ENCODE measurements around the gene NAPG.
"Not testable (repeated sequence)": the region's sequence is repeated elsewhere in the genome, so short reads cannot be mapped to it uniquely, and the experiment has no call there.

NAPG gene

DNA sequence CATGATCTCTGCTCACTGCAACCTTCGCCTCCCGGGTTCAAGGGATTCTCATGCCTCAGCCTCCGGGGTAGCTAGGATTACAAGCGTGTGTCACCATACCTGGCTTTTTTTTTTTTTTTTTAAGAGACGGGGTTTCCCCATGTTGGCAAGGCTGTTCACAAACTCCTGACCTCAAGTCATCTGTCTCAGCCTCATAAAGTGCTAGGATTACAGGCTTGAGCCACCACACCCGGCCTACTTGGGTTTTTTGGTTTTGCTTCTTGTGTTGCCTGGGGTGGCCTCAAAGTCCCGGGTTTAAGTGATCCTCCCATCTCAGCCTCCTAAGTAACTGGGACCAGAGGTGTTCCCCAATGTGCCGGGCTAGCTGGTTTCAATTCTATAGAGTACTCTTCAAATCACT, 64.6 kb downstream of the NAPG start:
- no peaks in the 10 kb centered on the region for H3K79me2 ChIP-seq (ENCODE audit: insufficient read depth, low read depth)
- H3K4me1 ChIP-seq (ENCODE audit: low read depth, poor library complexity, severe bottlenecking), result peaks cover 57% of the 10 kb centered on the region
- H3K4me2 ChIP-seq, result peak overlapping the region; percentile 68; the same call in 1 of the 2 replicates
- no peaks in the 10 kb centered on the region for H3K36me3 ChIP-seq (ENCODE audit: insufficient read depth)
- no peak overlapping the region for H3K9ac ChIP-seq
- no peaks in the 10 kb centered on the region for H3K27me3 ChIP-seq (ENCODE audit: insufficient read depth, low read depth)
- H2AFZ ChIP-seq (ENCODE audit: low read depth), result no peak overlapping the region
- H3K27ac ChIP-seq, result peak overlapping the region; percentile 86
- H3K4me3 ChIP-seq (IDR thresholded peaks at IDR 0.05; ENCODE audit: insufficient read depth, low read depth, low read length), result no peak overlapping the region
- no peaks in the 10 kb centered on the region for H4K20me1 ChIP-seq (ENCODE audit: insufficient read depth)
- no peak for TF ChIP-seq CTCF (conservative IDR thresholded peaks at IDR 0.05; ENCODE audit: low read depth, low read length)

DNA sequence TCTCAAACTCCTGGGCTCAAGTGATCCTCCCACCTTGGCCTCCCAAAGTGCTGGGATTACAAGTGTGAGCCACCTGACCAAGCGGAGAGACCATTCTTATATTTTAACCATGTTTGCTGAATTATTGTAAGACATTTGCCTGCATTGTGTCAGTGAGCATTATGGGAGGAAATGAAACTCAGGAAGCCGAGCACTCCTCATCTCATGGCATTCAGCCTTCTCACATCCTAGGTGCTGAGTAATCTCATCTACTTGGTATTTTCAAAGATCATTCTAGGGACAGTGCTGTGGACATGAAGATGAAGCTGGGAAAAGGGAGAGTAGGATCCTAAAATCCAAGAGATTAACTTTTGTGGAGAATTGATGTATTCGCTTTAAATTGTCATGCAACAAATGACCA, 66.1 kb downstream of the NAPG start:
- no peaks in the 10 kb centered on the region for H3K36me3 ChIP-seq (ENCODE audit: insufficient read depth)
- H3K27ac ChIP-seq, result peak overlapping the region; percentile 86
- peak overlapping the region; percentile 68; the same call in 1 of the 2 replicates for H3K4me2 ChIP-seq
- H3K27me3 ChIP-seq (ENCODE audit: insufficient read depth, low read depth), result no peaks in the 10 kb centered on the region
- no peak for TF ChIP-seq CTCF (conservative IDR thresholded peaks at IDR 0.05; ENCODE audit: low read depth, low read length)
- no peaks in the 10 kb centered on the region for H4K20me1 ChIP-seq (ENCODE audit: insufficient read depth)
- no peaks in the 10 kb centered on the region for H3K79me2 ChIP-seq (ENCODE audit: insufficient read depth, low read depth)
- no peak overlapping the region; the same call in 1 of the 2 replicates for H3K9ac ChIP-seq
- no peak overlapping the region for H3K4me3 ChIP-seq (IDR thresholded peaks at IDR 0.05; ENCODE audit: insufficient read depth, low read depth, low read length)
- peaks cover 60% of the 10 kb centered on the region for H3K4me1 ChIP-seq (ENCODE audit: low read depth, poor library complexity, severe bottlenecking)
- no peak overlapping the region for H2AFZ ChIP-seq (ENCODE audit: low read depth)

DNA sequence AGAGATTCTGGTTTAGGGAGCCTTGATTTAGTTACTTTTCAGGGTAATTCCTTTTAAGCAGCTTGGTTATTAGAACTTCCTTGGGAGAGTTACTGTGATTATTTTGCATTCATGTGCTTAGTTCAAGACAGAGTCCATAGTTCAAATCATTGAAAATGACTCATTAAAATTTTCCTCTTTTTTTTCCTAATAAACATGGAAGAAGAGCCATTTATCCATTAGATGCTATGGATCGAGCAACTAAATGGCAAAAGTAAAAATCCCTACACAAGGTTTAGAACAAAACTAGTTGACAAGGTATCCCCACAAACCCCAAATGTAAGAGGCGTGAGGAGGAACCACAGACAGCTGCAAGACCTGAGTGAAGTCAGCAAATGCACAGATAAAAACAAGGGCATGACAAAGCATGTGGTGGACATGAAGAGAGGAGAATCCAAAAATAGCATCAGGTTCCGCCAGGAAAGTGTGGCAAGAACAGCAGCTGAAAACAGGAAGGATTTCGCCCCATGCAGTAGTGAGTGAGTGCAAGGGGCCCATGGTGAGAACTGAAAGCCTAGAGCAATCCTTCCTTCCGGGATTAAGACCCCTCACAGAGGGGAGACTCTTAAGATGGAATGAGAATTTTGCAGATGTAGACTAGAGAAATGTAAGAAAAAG, 67.7 kb downstream of the NAPG start:
- not testable (repeated sequence) for H3K79me2 ChIP-seq (ENCODE audit: insufficient read depth, low read depth); H3K27me3 ChIP-seq (ENCODE audit: insufficient read depth, low read depth); H3K4me3 ChIP-seq (IDR thresholded peaks at IDR 0.05; ENCODE audit: insufficient read depth, low read depth, low read length); H3K36me3 ChIP-seq (ENCODE audit: insufficient read depth); H4K20me1 ChIP-seq (ENCODE audit: insufficient read depth)
- Histone ChIP-seq H2AFZ (ENCODE audit: low read depth) (peak overlapping the region; percentile 22; the same call in 1 of the 2 replicates), H3K27ac (peak overlapping the region; percentile 86), H3K4me1 (ENCODE audit: low read depth, poor library complexity, severe bottlenecking) (peaks cover 60% of the 10 kb centered on the region), H3K9ac (peak overlapping the region; percentile 32; the same call in 1 of the 2 replicates), H3K4me2 (peak overlapping the region; percentile 68)

DNA sequence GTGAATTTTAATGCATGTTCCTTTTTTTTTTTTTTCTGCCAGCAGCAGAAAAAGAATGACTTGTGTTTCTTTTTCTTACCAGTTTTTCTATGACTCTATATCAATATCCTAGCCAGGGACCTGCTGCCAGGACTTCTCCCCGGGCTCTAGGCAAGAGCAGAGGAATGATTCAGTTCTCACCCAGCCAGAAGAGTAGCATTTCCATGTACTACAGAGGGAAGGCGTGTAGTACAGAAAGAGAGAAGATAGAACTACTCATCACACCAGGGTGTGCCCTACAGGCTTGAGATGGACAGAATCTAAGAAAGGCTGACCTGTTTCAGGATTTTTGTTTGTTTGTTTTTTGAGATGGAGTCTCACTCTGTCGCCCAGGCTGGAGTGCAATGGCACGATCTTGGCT, 70.1 kb downstream of the NAPG start:
- H3K4me2 ChIP-seq; H4K20me1 ChIP-seq (ENCODE audit: insufficient read depth); H3K27ac ChIP-seq; H3K79me2 ChIP-seq (ENCODE audit: insufficient read depth, low read depth); H3K36me3 ChIP-seq (ENCODE audit: insufficient read depth); H3K4me3 ChIP-seq (IDR thresholded peaks at IDR 0.05; ENCODE audit: insufficient read depth, low read depth, low read length); H2AFZ ChIP-seq (ENCODE audit: low read depth); H3K27me3 ChIP-seq (ENCODE audit: insufficient read depth, low read depth); H3K9ac ChIP-seq: not testable (repeated sequence)
- H3K4me1 ChIP-seq (ENCODE audit: low read depth, poor library complexity, severe bottlenecking), result peaks cover 42% of the 10 kb centered on the region

GRCh38 chr18:10597695-10598094, 71.9 kb downstream of the NAPG start:
- H4K20me1 ChIP-seq (ENCODE audit: insufficient read depth); H3K36me3 ChIP-seq (ENCODE audit: insufficient read depth); H3K4me3 ChIP-seq (IDR thresholded peaks at IDR 0.05; ENCODE audit: insufficient read depth, low read depth, low read length); H3K79me2 ChIP-seq (ENCODE audit: insufficient read depth, low read depth); H3K27ac ChIP-seq; H2AFZ ChIP-seq (ENCODE audit: low read depth); H3K9ac ChIP-seq; H3K4me2 ChIP-seq; H3K27me3 ChIP-seq (ENCODE audit: insufficient read depth, low read depth): not testable (repeated sequence)
- H3K4me1 ChIP-seq (ENCODE audit: low read depth, poor library complexity, severe bottlenecking), result peaks cover 32% of the 10 kb centered on the region

DNA sequence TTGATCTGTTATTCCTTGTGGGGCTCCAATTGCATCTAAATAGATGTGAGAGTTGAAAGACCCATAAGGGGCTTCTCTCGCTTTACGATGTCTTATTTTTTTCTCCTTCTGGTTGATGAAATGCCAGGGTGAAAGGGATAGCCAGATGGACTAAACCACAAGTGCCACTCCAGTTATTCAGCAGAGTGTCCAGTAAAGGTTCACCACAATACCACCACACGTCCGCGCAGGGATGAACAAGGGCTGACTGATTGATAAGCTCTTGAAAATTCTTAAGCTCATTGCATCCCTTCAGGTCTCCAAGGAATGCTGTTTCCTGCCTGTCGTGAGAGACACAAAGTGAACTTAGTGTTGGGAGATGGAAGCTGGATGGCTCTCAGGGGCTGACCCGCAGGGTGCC, 74.9 kb downstream of the NAPG start:
- not testable (repeated sequence) for H3K9ac ChIP-seq; H3K4me3 ChIP-seq (IDR thresholded peaks at IDR 0.05; ENCODE audit: insufficient read depth, low read depth, low read length); H4K20me1 ChIP-seq (ENCODE audit: insufficient read depth); H3K27me3 ChIP-seq (ENCODE audit: insufficient read depth, low read depth); H3K79me2 ChIP-seq (ENCODE audit: insufficient read depth, low read depth); H3K27ac ChIP-seq; H3K4me2 ChIP-seq; H3K36me3 ChIP-seq (ENCODE audit: insufficient read depth); H2AFZ ChIP-seq (ENCODE audit: low read depth)
- peaks cover 15% of the 10 kb centered on the region for H3K4me1 ChIP-seq (ENCODE audit: low read depth, poor library complexity, severe bottlenecking)

Measured in KMS-11 (cell line).